Measurements from ENCODE around the gene KCNH2.

DNA sequence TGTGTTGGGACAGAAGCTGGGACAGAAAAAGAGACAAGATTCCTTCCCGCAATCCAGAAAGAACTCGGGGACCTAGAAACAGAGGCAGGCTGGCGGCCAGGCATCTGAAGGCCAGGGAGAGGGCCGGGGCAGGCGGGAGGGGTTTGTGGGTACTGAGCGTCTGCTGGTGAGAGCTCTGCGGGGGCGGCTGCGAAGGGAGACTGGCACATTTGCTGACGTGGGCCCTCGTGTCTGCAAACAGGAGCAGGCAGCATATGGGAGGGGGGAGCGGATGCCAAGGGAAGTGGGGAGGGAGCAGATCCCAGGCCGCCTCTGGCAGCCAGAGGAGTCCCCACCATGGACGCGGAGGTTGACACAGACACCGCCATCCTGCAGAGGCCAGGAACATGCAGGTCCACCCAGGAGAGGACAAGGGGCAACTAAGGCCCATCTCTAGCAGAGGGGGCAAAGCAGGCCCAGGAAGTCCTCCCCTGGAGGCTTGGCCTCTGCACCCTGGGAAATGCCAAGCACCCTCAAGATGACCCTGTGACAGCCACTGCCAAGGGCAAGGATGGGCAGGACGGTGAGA is 32.2 kb downstream of the KCNH2 start:
- TF ChIP-seq POLR2A (IDR thresholded peaks at IDR 0.05) = no peak
- TF ChIP-seq, protein P1, sequence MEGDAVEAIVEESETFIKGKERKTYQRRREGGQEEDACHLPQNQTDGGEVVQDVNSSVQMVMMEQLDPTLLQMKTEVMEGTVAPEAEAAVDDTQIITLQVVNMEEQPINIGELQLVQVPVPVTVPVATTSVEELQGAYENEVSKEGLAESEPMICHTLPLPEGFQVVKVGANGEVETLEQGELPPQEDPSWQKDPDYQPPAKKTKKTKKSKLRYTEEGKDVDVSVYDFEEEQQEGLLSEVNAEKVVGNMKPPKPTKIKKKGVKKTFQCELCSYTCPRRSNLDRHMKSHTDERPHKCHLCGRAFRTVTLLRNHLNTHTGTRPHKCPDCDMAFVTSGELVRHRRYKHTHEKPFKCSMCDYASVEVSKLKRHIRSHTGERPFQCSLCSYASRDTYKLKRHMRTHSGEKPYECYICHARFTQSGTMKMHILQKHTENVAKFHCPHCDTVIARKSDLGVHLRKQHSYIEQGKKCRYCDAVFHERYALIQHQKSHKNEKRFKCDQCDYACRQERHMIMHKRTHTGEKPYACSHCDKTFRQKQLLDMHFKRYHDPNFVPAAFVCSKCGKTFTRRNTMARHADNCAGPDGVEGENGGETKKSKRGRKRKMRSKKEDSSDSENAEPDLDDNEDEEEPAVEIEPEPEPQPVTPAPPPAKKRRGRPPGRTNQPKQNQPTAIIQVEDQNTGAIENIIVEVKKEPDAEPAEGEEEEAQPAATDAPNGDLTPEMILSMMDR (IDR thresholded peaks at IDR 0.05 in 8 of 11, conservative IDR thresholded peaks at IDR 0.05 in 3 of 11) = no peak
